Prostate gland (tissue), 2 donors: ENCODE results near the gene FADS2.

Source experiments
- POLR2A ChIP-seq: fragments of 450-650 bp; IDR thresholded peaks from one replicate; pipeline ENCODE4 v1.6.1; 2016; ENCODE audit warnings: antibody characterized with exemption, mild to moderate bottlenecking
- POLR2AphosphoS5 ChIP-seq: sonication (generic); formaldehyde crosslinking; IDR thresholded peaks from one replicate; pipeline ENCODE4 v1.6.1; 2017; ENCODE audit warnings: antibody characterized with exemption
- TF ChIP-seq, protein P1 (sequence below), 4 experiments: fragments of 200-600 bp in 2 of 4; fragments of 450-650 bp in 2 of 4; sonication (generic) in 2 of 4; IDR thresholded peaks; 1 replicate in 3 of 4; 2 replicates in 1 of 4; pipeline ENCODE4 v1.5.1; 2016 to 2019; ENCODE audit warnings: antibody characterized with exemption in 4 of 4, mild to moderate bottlenecking in 2 of 4, moderate library complexity in 2 of 4

DNA sequence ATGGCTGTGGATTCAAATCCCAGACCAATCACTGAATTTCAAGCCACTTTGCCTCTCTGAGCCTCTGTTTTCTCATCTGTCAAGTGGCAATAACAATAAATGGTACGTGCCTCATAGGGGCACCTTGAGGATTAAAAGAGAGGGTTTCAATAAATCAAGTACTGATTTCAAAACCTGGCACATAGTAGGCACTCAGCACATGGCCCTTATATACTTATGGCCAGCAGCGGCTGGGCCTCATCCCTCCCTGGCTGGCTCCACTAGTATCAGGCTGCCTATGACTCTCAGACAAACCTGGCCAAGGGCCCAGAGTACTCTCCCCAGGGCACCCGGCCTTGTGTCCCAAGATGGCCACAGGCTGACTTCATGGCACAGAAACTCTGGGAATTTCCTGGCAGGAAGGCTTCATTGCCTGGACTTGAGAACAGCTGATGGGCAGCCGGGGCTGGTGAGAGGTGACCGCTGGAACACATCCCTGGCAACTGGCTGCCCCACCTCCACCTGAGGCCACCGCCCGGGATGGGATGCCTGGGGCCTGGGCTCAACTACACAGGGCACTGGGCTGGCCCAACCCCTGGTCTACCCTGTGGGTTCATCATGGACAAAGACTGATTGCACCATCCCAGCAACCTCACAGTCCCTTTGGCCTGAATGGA, 59.9 kb downstream of the FADS2 start:
- TF ChIP-seq, protein P1, sequence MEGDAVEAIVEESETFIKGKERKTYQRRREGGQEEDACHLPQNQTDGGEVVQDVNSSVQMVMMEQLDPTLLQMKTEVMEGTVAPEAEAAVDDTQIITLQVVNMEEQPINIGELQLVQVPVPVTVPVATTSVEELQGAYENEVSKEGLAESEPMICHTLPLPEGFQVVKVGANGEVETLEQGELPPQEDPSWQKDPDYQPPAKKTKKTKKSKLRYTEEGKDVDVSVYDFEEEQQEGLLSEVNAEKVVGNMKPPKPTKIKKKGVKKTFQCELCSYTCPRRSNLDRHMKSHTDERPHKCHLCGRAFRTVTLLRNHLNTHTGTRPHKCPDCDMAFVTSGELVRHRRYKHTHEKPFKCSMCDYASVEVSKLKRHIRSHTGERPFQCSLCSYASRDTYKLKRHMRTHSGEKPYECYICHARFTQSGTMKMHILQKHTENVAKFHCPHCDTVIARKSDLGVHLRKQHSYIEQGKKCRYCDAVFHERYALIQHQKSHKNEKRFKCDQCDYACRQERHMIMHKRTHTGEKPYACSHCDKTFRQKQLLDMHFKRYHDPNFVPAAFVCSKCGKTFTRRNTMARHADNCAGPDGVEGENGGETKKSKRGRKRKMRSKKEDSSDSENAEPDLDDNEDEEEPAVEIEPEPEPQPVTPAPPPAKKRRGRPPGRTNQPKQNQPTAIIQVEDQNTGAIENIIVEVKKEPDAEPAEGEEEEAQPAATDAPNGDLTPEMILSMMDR (IDR thresholded peaks at IDR 0.05), result no peak
- TF ChIP-seq POLR2A (no peak), POLR2AphosphoS5 (no peak)
